Liver (tissue), 9 donors: ENCODE results near the gene MIF4GD. TPM values are rescaled to one million over a fixed set of nuclear protein-coding genes. Genes with fewer than 3 reads are reported as not detected.

ENCODE experiments used
- DNase-seq: peaks from one replicate; pipeline ENCODE4 v3.0.0-alpha.2; 2017; ENCODE audit warnings: low spot score
- H3K27ac ChIP-seq, 2 donors: one replicate each; pipeline ENCODE4 v1.7.0; 2013; ENCODE audit warnings: inconsistent platforms in 2 of 2, low read length in 2 of 2, control low read depth in 1 of 2, low read depth in 1 of 2, mild to moderate bottlenecking in 1 of 2
- H3K27me3 ChIP-seq, 4 donors: one replicate each; pipeline versions ENCODE4 v1.6.1 to v1.7.0; 2013; ENCODE audit warnings: low read length in 3 of 4, inconsistent platforms in 1 of 4, mild to moderate bottlenecking in 1 of 4, moderate library complexity in 1 of 4; ENCODE audit not compliant: control insufficient read depth in 4 of 4, insufficient read depth in 4 of 4
- H3K36me3 ChIP-seq, 4 donors: one replicate each; pipeline versions ENCODE4 v1.6.1 to v1.7.0; 2013; ENCODE audit warnings: low read length in 3 of 4, mild to moderate bottlenecking in 3 of 4, low read depth in 1 of 4, moderate library complexity in 1 of 4; ENCODE audit not compliant: control insufficient read depth in 4 of 4, insufficient read depth in 3 of 4
- H3K4me1 ChIP-seq, 4 donors: one replicate each; pipeline versions ENCODE4 v1.6.1 to v1.7.0; 2013; ENCODE audit warnings: low read length in 3 of 4, mild to moderate bottlenecking in 3 of 4, moderate library complexity in 1 of 4; ENCODE audit not compliant: control insufficient read depth in 4 of 4, insufficient read depth in 4 of 4
- H3K4me3 ChIP-seq, 3 donors: one replicate each; pipeline versions ENCODE4 v1.6.1 to v1.7.0; 2013; ENCODE audit warnings: low read length in 3 of 3, control low read depth in 1 of 3, low read depth in 1 of 3, mild to moderate bottlenecking in 1 of 3
- H3K9ac ChIP-seq, 2 donors: one replicate each; pipeline ENCODE4 v1.7.0; 2013; ENCODE audit warnings: low read length in 2 of 2, mild to moderate bottlenecking in 2 of 2, moderate library complexity in 2 of 2, control low read depth in 1 of 2, low read depth in 1 of 2
- H3K9me3 ChIP-seq, 4 donors: one replicate each; pipeline versions ENCODE4 v1.6.1 to v1.7.0; 2013; ENCODE audit warnings: low read length in 3 of 4; ENCODE audit not compliant: control insufficient read depth in 4 of 4
- ATF3 ChIP-seq: IDR thresholded peaks from 2 replicates; pipeline ENCODE4 v1.6.1; 2016; ENCODE audit warnings: antibody characterized with exemption
- CTCF ChIP-seq: fragments of 150-350 bp; IDR thresholded peaks from 2 replicates; pipeline ENCODE4 v1.5.1; 2017; ENCODE audit warnings: improper control_type of control experiment, low read depth, low read length; ENCODE audit not compliant: missing input control
- EGR1 ChIP-seq, 2 donors: IDR thresholded peaks; 2 replicates each; pipeline ENCODE4 v1.6.1; 2016 to 2018; ENCODE audit warnings: antibody characterized with exemption in 2 of 2, low read depth in 2 of 2
- FOXA1 ChIP-seq: IDR thresholded peaks from 2 replicates; pipeline ENCODE4 v1.6.1; 2016; ENCODE audit warnings: antibody characterized with exemption
- FOXA2 ChIP-seq: IDR thresholded peaks from 2 replicates; pipeline ENCODE4 v1.6.1; 2016; ENCODE audit warnings: antibody characterized with exemption
- GABPA ChIP-seq, 2 donors: IDR thresholded peaks in 1 of 2; conservative IDR thresholded peaks in 1 of 2; 2 replicates each; pipeline ENCODE4 v1.6.1; 2016; ENCODE audit warnings: antibody characterized with exemption in 2 of 2, mild to moderate bottlenecking in 1 of 2, moderate library complexity in 1 of 2
- HNF4A ChIP-seq, 2 donors: conservative IDR thresholded peaks; 2 replicates each; pipeline ENCODE4 v1.6.1; 2016; ENCODE audit warnings: antibody characterized with exemption in 2 of 2, mild to moderate bottlenecking in 2 of 2
- HNF4G ChIP-seq: IDR thresholded peaks from 2 replicates; pipeline ENCODE4 v1.6.1; 2016; ENCODE audit warnings: antibody characterized with exemption
- JUND ChIP-seq, 2 donors: IDR thresholded peaks; 2 replicates each; pipeline ENCODE4 v1.6.1; 2016; ENCODE audit warnings: antibody characterized with exemption in 2 of 2
- NR2F2 ChIP-seq: IDR thresholded peaks from 2 replicates; pipeline ENCODE4 v1.6.1; 2016; ENCODE audit warnings: antibody characterized with exemption
- RAD21 ChIP-seq, 2 donors: IDR thresholded peaks; 2 replicates each; pipeline ENCODE4 v1.6.1; 2016; ENCODE audit warnings: antibody characterized with exemption in 2 of 2, mild to moderate bottlenecking in 2 of 2
- REST ChIP-seq: IDR thresholded peaks from 2 replicates; pipeline ENCODE4 v1.6.1; 2016; ENCODE audit warnings: antibody characterized with exemption, mild to moderate bottlenecking
- RXRA ChIP-seq, 2 donors: IDR thresholded peaks; 2 replicates each; pipeline ENCODE4 v1.6.1; 2017 to 2018; ENCODE audit warnings: antibody characterized with exemption in 2 of 2, mild to moderate bottlenecking in 1 of 2
- SP1 ChIP-seq: IDR thresholded peaks from 2 replicates; pipeline ENCODE4 v1.6.1; 2018; ENCODE audit warnings: antibody characterized with exemption, mild to moderate bottlenecking
- TAF1 ChIP-seq: conservative IDR thresholded peaks from 2 replicates; pipeline ENCODE4 v1.6.1; 2016; ENCODE audit warnings: antibody characterized with exemption, mild to moderate bottlenecking
- YY1 ChIP-seq: IDR thresholded peaks from 2 replicates; pipeline ENCODE4 v1.6.1; 2016; ENCODE audit warnings: antibody characterized with exemption, mild to moderate bottlenecking
- ZBTB33 ChIP-seq: IDR thresholded peaks from 2 replicates; pipeline ENCODE4 v1.6.1; 2016; ENCODE audit warnings: antibody characterized with exemption
- WGBS: extraction: QIAGEN DNeasy Blood & Tissue Kit; methylation state at CpG from one replicate; pipeline ENCODE4 v1.1.7; 2013; 5-methylcytosine and 5-hydroxymethylcytosine counted together
- polyA plus RNA-seq, 2 donors: library from polyadenylated mRNA; stranded (reverse) in 1 of 2; unstranded in 1 of 2; fragments of 200-250 nt in 1 of 2; fragments of >200 nt in 1 of 2; fragmentation: Nextera tagmentation in 1 of 2; extraction: Ambion mirVana in 1 of 2; gene quantifications; one replicate each; pipeline versions ENCODE4 v1.2.1 to v1.2.3, GENCODE V29; 2013 to 2015
- total RNA-seq, 2 donors: library from RNA; depleted of rRNA; stranded (reverse); fragments of >200 nt; gene quantifications; one replicate each; pipeline ENCODE4 v1.2.3, GENCODE V29; 2014
- donor health status: healthy.
- donor health status: healthy.
- donor health status: healthy.
- donor health status: healthy.
- donor health status: healthy.

Gene MIF4GD
- total and polyA plus RNA-seq, 4 donors = 6.2 to 13.6 (median 9.7) TPM

- no peak overlapping the region for H3K4me3 ChIP-seq
- no peak overlapping the region for H3K9ac ChIP-seq
- DNase-seq = no peak
- peaks cover 3 to 20% (median 17%) of the 10 kb centered on the region in 4 donors for H3K4me1 ChIP-seq
- H3K9me3 ChIP-seq = no peaks in the 10 kb centered on the region
- H3K36me3 ChIP-seq = no peaks in the 10 kb centered on the region
- 72% methylated on average over 13 of the region's 13 CpGs for WGBS
- H3K27ac ChIP-seq = peak overlapping the region; percentile 42 to 77
- H3K27me3 ChIP-seq = no peaks in the 10 kb centered on the region
- TF ChIP-seq ZBTB33 = no peak
- TF ChIP-seq HNF4A (conservative IDR thresholded peaks at IDR 0.05) = no peak
- no peak for TF ChIP-seq RAD21 (IDR thresholded peaks at IDR 0.05)
- no peak for TF ChIP-seq HNF4G
- no peak for TF ChIP-seq ATF3
- no peak for TF ChIP-seq EGR1 (IDR thresholded peaks at IDR 0.05; ENCODE audit: low read depth in 2 of 2)
- TF ChIP-seq RXRA (IDR thresholded peaks at IDR 0.05) = no peak
- TF ChIP-seq GABPA (IDR thresholded peaks at IDR 0.05 in 1 of 2, conservative IDR thresholded peaks at IDR 0.05 in 1 of 2) = no peak
Observed at GRCh38 chr17:75307957-75308731, 37.1 kb upstream of the MIF4GD start.

GRCh38 chr17:75301502-75302206 lies 30.6 kb upstream of the MIF4GD start:
- Histone ChIP-seq H3K4me1 (no peaks in the 10 kb centered on the region), H3K4me3 (no peak overlapping the region), H3K27ac (no peak overlapping the region), H3K36me3 (no peaks in the 10 kb centered on the region), H3K9ac (no peak overlapping the region), H3K9me3 (no peaks in the 10 kb centered on the region), H3K27me3 (no peaks in the 10 kb centered on the region)
- 86% methylated on average over 17 of the region's 17 CpGs for WGBS
- DNase-seq = no peak
- TF ChIP-seq NR2F2 (no peak), EGR1 (IDR thresholded peaks at IDR 0.05; ENCODE audit: low read depth in 2 of 2) (no peak), ATF3 (no peak), HNF4G (no peak), REST (no peak), FOXA2 (no peak), RXRA (IDR thresholded peaks at IDR 0.05) (no peak), GABPA (IDR thresholded peaks at IDR 0.05 in 1 of 2, conservative IDR thresholded peaks at IDR 0.05 in 1 of 2) (no peak), SP1 (no peak), HNF4A (conservative IDR thresholded peaks at IDR 0.05) (no peak), JUND (IDR thresholded peaks at IDR 0.05) (no peak), YY1 (no peak), FOXA1 (no peak), ZBTB33 (no peak), RAD21 (IDR thresholded peaks at IDR 0.05) (no peak), TAF1 (no peak), CTCF (no peak)
